Measurements from ENCODE around the gene ATP1A1. TPM values are rescaled to one million over a fixed set of nuclear protein-coding genes. Genes with fewer than 3 reads are reported as not detected.

The ATP1A1 gene
- total RNA-seq, 1 experiment from 2014 or later = 286 TPM

DNA sequence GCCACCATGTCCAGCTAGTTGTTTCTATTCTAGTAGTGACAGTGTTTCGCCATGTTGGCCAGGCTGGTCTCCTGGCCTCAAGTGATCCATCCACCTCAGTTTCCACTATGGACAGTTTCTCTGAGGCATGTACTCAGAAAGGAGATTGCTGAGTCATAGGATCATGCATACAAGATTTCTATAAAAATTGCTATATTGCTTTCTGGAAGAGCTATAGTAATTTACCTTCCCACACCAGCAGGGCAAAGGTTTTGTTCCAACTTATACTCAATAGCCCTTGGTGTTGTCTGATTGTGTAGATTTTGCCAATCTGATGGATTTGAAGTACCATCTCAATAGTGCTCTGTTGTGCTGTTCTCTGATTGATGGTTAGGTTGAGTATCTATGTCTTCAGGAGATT, 15.6 kb upstream of the ATP1A1 start:
- H3K27me3 Mint-ChIP-seq (ENCODE audit: low read depth) = no peaks in the 10 kb centered on the region
- no peak overlapping the region for H3K4me3 Mint-ChIP-seq
- DNase-seq (ENCODE audit: low spot score) = no peak
- POLR2A ChIA-PET = no interaction called here
- H3K36me3 Mint-ChIP-seq = no peaks in the 10 kb centered on the region
- CTCF ChIA-PET = no interaction called here
- TF ChIP-seq, protein P1, sequence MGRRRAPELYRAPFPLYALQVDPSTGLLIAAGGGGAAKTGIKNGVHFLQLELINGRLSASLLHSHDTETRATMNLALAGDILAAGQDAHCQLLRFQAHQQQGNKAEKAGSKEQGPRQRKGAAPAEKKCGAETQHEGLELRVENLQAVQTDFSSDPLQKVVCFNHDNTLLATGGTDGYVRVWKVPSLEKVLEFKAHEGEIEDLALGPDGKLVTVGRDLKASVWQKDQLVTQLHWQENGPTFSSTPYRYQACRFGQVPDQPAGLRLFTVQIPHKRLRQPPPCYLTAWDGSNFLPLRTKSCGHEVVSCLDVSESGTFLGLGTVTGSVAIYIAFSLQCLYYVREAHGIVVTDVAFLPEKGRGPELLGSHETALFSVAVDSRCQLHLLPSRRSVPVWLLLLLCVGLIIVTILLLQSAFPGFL (CRISPR knock-in tag; IDR thresholded peaks at IDR 0.05; ENCODE audit: borderline replicate concordance) = no peak
- TF ChIP-seq, protein P2, sequence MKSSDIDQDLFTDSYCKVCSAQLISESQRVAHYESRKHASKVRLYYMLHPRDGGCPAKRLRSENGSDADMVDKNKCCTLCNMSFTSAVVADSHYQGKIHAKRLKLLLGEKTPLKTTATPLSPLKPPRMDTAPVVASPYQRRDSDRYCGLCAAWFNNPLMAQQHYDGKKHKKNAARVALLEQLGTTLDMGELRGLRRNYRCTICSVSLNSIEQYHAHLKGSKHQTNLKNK (CRISPR knock-in tag; IDR thresholded peaks at IDR 0.05) = no peak
- TF ChIP-seq KAT7 (CRISPR knock-in tag; IDR thresholded peaks at IDR 0.05; ENCODE audit: borderline replicate concordance) (no peak), ZNF232 (CRISPR knock-in tag; IDR thresholded peaks at IDR 0.05) (no peak), TCF7 (CRISPR knock-in tag; IDR thresholded peaks at IDR 0.05; ENCODE audit: low read depth) (no peak)
- TF ChIP-seq, protein P3, sequence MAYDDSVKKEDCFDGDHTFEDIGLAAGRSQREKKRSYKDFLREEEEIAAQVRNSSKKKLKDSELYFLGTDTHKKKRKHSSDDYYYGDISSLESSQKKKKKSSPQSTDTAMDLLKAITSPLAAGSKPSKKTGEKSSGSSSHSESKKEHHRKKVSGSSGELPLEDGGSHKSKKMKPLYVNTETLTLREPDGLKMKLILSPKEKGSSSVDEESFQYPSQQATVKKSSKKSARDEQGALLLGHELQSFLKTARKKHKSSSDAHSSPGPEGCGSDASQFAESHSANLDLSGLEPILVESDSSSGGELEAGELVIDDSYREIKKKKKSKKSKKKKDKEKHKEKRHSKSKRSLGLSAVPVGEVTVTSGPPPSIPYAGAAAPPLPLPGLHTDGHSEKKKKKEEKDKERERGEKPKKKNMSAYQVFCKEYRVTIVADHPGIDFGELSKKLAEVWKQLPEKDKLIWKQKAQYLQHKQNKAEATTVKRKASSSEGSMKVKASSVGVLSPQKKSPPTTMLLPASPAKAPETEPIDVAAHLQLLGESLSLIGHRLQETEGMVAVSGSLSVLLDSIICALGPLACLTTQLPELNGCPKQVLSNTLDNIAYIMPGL (CRISPR knock-in tag; IDR thresholded peaks at IDR 0.05) = no peak
- TF ChIP-seq, protein P4, sequence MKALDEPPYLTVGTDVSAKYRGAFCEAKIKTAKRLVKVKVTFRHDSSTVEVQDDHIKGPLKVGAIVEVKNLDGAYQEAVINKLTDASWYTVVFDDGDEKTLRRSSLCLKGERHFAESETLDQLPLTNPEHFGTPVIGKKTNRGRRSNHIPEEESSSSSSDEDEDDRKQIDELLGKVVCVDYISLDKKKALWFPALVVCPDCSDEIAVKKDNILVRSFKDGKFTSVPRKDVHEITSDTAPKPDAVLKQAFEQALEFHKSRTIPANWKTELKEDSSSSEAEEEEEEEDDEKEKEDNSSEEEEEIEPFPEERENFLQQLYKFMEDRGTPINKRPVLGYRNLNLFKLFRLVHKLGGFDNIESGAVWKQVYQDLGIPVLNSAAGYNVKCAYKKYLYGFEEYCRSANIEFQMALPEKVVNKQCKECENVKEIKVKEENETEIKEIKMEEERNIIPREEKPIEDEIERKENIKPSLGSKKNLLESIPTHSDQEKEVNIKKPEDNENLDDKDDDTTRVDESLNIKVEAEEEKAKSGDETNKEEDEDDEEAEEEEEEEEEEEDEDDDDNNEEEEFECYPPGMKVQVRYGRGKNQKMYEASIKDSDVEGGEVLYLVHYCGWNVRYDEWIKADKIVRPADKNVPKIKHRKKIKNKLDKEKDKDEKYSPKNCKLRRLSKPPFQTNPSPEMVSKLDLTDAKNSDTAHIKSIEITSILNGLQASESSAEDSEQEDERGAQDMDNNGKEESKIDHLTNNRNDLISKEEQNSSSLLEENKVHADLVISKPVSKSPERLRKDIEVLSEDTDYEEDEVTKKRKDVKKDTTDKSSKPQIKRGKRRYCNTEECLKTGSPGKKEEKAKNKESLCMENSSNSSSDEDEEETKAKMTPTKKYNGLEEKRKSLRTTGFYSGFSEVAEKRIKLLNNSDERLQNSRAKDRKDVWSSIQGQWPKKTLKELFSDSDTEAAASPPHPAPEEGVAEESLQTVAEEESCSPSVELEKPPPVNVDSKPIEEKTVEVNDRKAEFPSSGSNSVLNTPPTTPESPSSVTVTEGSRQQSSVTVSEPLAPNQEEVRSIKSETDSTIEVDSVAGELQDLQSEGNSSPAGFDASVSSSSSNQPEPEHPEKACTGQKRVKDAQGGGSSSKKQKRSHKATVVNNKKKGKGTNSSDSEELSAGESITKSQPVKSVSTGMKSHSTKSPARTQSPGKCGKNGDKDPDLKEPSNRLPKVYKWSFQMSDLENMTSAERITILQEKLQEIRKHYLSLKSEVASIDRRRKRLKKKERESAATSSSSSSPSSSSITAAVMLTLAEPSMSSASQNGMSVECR (CRISPR knock-in tag; IDR thresholded peaks at IDR 0.05; ENCODE audit: borderline replicate concordance) = no peak
- H3K4me1 Mint-ChIP-seq = peaks cover 11% of the 10 kb centered on the region
- ATAC-seq = no peak
- no peaks in the 10 kb centered on the region for H3K9me3 Mint-ChIP-seq
- no peak overlapping the region for H3K27ac Mint-ChIP-seq

DNA sequence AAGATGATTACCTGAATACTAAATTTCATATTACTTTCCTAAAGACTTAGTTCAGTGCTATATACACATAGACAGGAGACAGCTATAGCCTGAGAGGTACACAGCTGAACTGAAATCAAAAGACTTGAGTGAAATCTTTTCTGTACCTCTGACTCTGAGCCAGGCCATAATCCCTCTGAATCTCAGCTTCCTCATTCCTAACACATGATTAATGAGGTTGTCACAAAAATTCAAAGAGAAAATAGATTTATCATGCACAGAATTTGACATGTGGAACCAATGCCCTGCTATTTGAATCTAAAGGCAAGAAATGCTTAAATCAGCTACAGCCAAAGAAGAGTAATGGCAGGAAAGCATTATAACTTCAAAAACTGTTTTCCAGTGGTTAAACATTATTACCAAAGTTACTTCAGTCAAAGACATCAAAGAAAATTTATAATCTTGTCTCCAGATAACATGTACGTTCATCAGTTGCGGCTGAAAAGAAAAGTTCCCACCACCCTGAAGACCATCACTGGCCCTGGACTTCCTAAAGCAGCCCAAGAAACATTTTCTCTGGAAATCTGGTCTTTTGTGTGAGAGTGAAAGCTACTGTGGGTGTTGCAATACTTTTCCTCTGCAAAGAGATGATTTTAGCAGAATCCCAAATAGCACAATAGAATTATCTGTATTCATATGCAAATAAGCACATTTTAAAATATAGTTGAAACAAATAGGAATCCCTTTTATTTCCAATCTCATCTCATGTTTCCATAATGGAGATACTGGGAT, 13.8 kb upstream of the ATP1A1 start:
- no peaks in the 10 kb centered on the region for H3K36me3 Mint-ChIP-seq
- H3K4me3 Mint-ChIP-seq = no peak overlapping the region
- CTCF ChIA-PET = no interaction called here
- peaks cover 11% of the 10 kb centered on the region for H3K4me1 Mint-ChIP-seq
- ATAC-seq (no peak), DNase-seq (ENCODE audit: low spot score) (no peak)
- TF ChIP-seq ZNF423 (CRISPR knock-in tag; IDR thresholded peaks at IDR 0.05) (no peak), ZNF138 (CRISPR knock-in tag; conservative IDR thresholded peaks at IDR 0.05) (no peak), ZNF317 (CRISPR knock-in tag; IDR thresholded peaks at IDR 0.05; ENCODE audit: borderline replicate concordance, low read depth) (no peak)
- TF ChIP-seq, protein P5, sequence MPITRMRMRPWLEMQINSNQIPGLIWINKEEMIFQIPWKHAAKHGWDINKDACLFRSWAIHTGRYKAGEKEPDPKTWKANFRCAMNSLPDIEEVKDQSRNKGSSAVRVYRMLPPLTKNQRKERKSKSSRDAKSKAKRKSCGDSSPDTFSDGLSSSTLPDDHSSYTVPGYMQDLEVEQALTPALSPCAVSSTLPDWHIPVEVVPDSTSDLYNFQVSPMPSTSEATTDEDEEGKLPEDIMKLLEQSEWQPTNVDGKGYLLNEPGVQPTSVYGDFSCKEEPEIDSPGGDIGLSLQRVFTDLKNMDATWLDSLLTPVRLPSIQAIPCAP (CRISPR knock-in tag; IDR thresholded peaks at IDR 0.05) = no peak
- POLR2A ChIA-PET = no interaction called here
- H3K27me3 Mint-ChIP-seq (ENCODE audit: low read depth) = no peaks in the 10 kb centered on the region
- H3K9me3 Mint-ChIP-seq = no peaks in the 10 kb centered on the region
- no peak overlapping the region for H3K27ac Mint-ChIP-seq

DNA sequence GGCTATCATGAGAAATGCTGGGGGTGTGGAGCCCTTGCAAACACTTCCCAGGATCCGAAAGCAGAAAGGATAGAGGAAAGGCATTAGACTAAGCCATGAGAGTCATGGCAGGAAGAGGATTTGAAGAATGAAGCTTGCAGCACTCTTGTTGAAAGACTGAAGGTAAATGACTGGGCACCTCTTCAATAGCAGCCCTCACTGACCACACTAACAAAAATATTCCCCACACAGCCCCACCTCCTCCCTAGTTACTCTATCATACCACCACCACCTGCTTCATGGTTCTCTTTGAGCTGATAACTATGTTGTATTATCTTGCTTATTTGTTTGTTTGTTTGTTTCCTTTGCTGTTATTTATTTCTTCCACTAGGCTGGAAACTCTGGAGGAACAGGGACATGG, 13.2 kb upstream of the ATP1A1 start:
- ATAC-seq (no peak), DNase-seq (ENCODE audit: low spot score) (no peak)
- H3K9me3 Mint-ChIP-seq = no peaks in the 10 kb centered on the region
- peaks cover 11% of the 10 kb centered on the region for H3K4me1 Mint-ChIP-seq
- H3K4me3 Mint-ChIP-seq = no peak overlapping the region
- H3K27me3 Mint-ChIP-seq (ENCODE audit: low read depth) = no peaks in the 10 kb centered on the region
- ChIA-PET POLR2A (no interaction called here), CTCF (interaction anchor here (0.8 kb wide), 1 partner anchor 125 kb away, joined by 6 read pairs; no protein-coding TSS in a partner anchor)
- no peak overlapping the region for H3K27ac Mint-ChIP-seq
- no peaks in the 10 kb centered on the region for H3K36me3 Mint-ChIP-seq
- TF ChIP-seq ATF1 (CRISPR knock-in tag; IDR thresholded peaks at IDR 0.05) (no peak), ZNF263 (CRISPR knock-in tag; IDR thresholded peaks at IDR 0.05; ENCODE audit: low read depth) (no peak), FOXJ3 (CRISPR knock-in tag; IDR thresholded peaks at IDR 0.05; ENCODE audit: borderline replicate concordance) (no peak)
- TF ChIP-seq, protein P4 (CRISPR knock-in tag; IDR thresholded peaks at IDR 0.05; ENCODE audit: borderline replicate concordance) = no peak
- TF ChIP-seq, protein P6, sequence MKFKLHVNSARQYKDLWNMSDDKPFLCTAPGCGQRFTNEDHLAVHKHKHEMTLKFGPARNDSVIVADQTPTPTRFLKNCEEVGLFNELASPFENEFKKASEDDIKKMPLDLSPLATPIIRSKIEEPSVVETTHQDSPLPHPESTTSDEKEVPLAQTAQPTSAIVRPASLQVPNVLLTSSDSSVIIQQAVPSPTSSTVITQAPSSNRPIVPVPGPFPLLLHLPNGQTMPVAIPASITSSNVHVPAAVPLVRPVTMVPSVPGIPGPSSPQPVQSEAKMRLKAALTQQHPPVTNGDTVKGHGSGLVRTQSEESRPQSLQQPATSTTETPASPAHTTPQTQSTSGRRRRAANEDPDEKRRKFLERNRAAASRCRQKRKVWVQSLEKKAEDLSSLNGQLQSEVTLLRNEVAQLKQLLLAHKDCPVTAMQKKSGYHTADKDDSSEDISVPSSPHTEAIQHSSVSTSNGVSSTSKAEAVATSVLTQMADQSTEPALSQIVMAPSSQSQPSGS (CRISPR knock-in tag; IDR thresholded peaks at IDR 0.05; ENCODE audit: borderline replicate concordance, low read depth) = no peak
